GM15510 (cell line): Measurements from ENCODE around the gene METTL22.

ENCODE experiments used
- POLR2A ChIP-seq: IDR thresholded peaks from 3 replicates; pipeline ENCODE4 v1.6.1; 2011; ENCODE audit warnings: borderline replicate concordance; ENCODE audit not compliant: insufficient read length; ENCODE audit errors: extremely low read depth

The METTL22 gene

DNA sequence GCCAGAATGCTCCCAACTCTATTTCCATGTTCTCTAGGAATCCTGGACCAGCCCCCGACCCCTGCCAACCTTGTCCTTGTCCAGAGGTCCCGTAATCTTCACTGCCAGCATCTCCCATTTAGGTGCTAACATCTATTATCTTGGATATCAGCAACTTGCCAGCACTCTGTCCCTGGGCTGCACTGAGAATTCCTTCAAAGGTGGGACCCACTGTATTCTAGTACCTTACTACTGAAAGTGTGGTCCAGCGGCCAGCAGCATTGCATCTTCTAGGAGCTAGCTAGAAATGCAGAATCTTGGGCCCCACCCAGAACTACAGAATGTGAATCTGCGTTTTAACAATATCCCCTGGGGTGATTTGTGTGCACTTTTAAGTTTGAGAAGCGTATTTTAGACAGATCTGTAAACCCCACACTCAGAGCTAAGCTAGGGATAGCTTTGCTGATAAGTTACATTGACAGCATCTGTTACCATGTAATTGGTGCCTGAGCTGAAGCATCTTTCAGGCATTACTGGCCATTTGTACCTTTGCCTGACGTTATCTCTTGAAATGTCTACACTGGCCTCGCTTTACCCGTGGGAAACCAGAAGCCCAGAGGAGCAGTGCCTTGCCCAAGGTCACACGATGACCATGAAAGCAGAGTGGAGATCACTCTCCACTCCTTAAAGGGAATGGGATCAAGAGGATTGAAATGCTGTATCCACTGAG lies 61.2 kb downstream of the METTL22 start:
- no peak for TF ChIP-seq POLR2A

- TF ChIP-seq POLR2A: no peak
These were observed 62.1 kb downstream of the METTL22 start for GRCh38 chr16:8683640-8684039.

- TF ChIP-seq POLR2A: no peak
These were observed 64.1 kb downstream of the METTL22 start for GRCh38 chr16:8685617-8686016.

DNA sequence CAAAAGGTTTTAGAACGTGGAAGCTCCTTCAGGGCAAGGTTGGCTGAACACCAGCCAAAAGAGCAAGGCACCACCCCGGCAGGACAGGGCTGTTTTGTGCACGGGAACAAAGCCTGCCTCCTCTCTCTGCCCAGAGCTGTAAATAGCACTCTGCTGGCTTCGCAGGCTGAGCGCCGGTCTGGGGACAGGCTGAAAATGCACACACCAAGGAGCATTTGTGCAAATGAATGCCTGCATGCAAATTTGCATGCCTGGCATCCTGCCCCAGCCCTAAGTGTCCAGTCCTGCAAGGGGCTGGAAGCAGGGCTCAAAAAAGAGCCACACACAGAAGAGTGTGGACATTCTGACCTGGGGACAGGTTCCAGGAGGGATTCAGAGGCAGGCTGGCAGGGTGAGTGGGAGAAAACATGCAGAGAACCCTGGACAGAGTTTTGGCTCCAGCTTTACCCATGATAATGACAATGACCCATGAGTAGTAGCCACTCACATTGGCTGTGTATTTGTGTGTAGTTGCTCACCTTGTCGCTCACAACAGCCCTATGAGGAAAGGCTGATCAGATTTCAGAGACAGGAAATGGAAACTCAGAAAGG lies 64.6 kb downstream of the METTL22 start:
- no peak for TF ChIP-seq POLR2A

DNA sequence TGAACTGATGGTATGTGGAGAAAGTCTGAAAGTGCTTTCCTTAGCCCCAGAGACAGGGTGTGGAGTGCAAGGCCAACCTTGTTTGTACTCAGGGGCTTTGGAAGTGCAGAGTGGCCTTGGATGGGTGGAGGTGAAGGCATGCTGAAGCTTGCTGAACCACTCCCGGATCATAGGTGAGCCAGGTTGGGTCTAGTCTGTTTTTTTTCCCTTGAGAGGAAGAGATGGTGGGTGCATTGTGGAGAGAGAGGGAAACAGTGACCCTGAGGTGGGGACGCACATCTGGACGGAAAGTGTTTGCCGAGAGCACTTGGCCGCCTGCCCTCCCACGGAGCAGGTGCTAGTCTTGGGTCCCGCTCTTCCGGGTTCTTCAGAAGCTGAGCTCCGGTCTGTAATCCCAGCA lies 65.4 kb downstream of the METTL22 start:
- no peak for TF ChIP-seq POLR2A

DNA sequence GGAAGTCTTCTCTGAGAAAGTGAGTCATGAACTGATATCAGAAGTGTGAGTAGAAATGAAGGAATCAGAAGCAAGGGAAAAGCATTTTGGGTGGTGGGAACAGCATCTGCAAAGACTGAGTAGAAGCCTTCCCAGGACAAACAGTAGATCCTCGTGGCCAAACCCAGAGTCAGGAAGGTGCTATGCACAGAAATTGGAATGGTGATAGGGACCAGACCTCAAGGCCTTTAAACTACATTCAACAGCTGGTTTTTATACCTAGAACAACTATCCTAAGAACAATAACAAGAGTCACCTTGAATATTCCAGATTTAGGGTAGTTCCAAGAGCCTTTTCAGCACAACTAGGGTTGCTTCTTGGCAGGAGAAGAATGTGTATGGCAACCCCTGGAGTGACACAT lies 68.2 kb downstream of the METTL22 start:
- no peak for TF ChIP-seq POLR2A

DNA sequence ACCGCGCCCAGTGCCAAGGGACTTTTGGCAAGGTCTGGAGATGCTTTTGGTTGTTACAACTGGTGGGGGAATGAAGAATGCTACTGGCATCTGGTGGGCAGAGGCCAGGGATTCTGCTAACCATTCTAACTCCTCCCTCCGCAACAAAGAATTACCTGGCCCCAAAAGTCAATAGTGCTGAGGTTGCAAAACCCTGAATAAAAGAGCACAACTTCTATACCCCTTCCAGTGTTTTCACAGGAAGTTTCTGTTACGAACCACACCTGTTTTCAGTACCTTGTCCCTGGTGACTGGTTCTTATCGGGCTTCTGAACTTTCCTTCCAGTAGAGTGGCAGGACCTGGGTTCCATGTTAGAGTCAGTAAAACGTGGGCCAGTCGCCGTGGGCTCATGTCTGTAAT lies 70.2 kb downstream of the METTL22 start:
- no peak for TF ChIP-seq POLR2A

GRCh38 chr16:8694795-8695728 lies 73.6 kb downstream of the METTL22 start:
- TF ChIP-seq POLR2A: no peak

- no peak for TF ChIP-seq POLR2A
These were observed 75.4 kb downstream of the METTL22 start for GRCh38 chr16:8696880-8697279.

DNA sequence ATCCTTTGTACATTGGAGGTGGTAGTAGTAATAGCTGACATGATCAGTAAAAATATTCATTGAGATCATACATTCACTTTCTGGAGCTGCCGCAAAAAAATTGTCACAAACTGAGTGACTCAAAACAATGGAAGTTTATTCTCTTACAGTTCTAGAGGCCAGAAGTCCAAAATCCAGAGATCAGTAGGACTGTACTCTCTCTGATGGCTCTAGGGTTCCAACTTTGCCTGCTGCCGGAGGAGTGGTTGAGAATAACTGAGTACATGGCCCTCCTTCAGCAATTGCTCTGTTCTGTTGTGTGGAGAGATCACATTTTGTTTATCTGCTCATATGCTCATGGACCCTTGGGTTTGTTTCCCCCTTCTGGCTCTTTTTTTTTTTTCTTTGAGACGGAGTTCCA lies 76.5 kb downstream of the METTL22 start:
- TF ChIP-seq POLR2A: no peak
